H1 (cell line): ENCODE data around the gene ENTPD2. TPM values are rescaled to one million over a fixed set of nuclear protein-coding genes. Genes with fewer than 3 reads are reported as not detected.
A peak's percentile ranks its signal among the peaks of the same experiment; 100 is the strongest.

Experiments
- CTCF ChIA-PET: fragments of 300-600 bp; sonication (Branson Sonifier 250); formaldehyde crosslinking; loops from one replicate; lab custom pipeline; 2021; ENCODE audit not compliant: partially characterized antibody; lab: Charles Lee
- POLR2A ChIA-PET: fragments of 300-600 bp; sonication (Branson Sonifier 250); formaldehyde crosslinking; loops from one replicate; lab custom pipeline; 2021; ENCODE audit warnings: inconsistent platforms; ENCODE audit not compliant: partially characterized antibody; lab: Charles Lee
- DNase-seq, 2 experiments: peaks; one replicate each; pipeline versions ENCODE4 v3.0.0 to v3.0.0-alpha.2; 2010 to 2022; ENCODE audit warnings: low spot score in 2 of 2, low read depth in 1 of 2, mixed read lengths in 1 of 2
- FAIRE-seq: peaks from 2 replicates; lab custom pipeline; 2011; peaks lifted over from hg19 to GRCh38; lab: Jason Lieb, UNC
- H2AFZ ChIP-seq: 2 replicates; pipeline ENCODE4 v1.8.1; 2012; ENCODE audit warnings: low read length, inconsistent platforms
- H2AK5ac ChIP-seq: 2 replicates; pipeline ENCODE4 v1.6.1; 2013; ENCODE audit warnings: low read depth, low read length
- H2BK120ac ChIP-seq: replicated peaks from 2 replicates; pipeline ENCODE3; 2013; ENCODE audit warnings: low read depth, low read length, inconsistent platforms
- H2BK12ac ChIP-seq: 2 replicates; pipeline ENCODE4 v1.6.1; 2013; ENCODE audit warnings: low read depth, low read length
- H2BK15ac ChIP-seq: 2 replicates; pipeline ENCODE4 v1.6.1; 2013; ENCODE audit warnings: low read length
- H2BK20ac ChIP-seq: 2 replicates; pipeline ENCODE4 v1.6.1; 2013; ENCODE audit warnings: low read length
- H2BK5ac ChIP-seq: 2 replicates; pipeline ENCODE4 v1.6.1; 2013; ENCODE audit warnings: low read depth, low read length
- H3K14ac ChIP-seq: 2 replicates; pipeline ENCODE4 v1.6.1; 2013; ENCODE audit warnings: inconsistent platforms; ENCODE audit not compliant: insufficient read length
- H3K18ac ChIP-seq: 2 replicates; pipeline ENCODE4 v1.6.1; 2013; ENCODE audit warnings: low read length; ENCODE audit errors: extremely low read depth
- H3K23ac ChIP-seq: 2 replicates; pipeline ENCODE4 v1.6.1; 2013; ENCODE audit warnings: inconsistent platforms; ENCODE audit not compliant: insufficient read length
- H3K23me2 ChIP-seq: 2 replicates; pipeline ENCODE4 v1.6.1; 2013; ENCODE audit warnings: low read depth, low read length
- H3K27ac ChIP-seq: 2 replicates; pipeline ENCODE4 v1.6.1; 2011; ENCODE audit warnings: low read depth, low read length, inconsistent platforms
- H3K27me3 ChIP-seq, 4 experiments: replicated peaks in 1 of 4; 1 replicate in 1 of 4; 2 replicates in 3 of 4; pipeline versions ENCODE4 v1.6.1 to v1.8.1; 2011 to 2013; ENCODE audit warnings: low read length in 3 of 4, mild to moderate bottlenecking in 3 of 4, inconsistent platforms in 2 of 4, mixed read lengths in 2 of 4, moderate library complexity in 1 of 4; ENCODE audit not compliant: control insufficient read depth in 3 of 4, insufficient read depth in 3 of 4; ENCODE audit errors: extremely low read depth in 1 of 4
- H3K36me3 ChIP-seq, 4 experiments: 2 replicates each; pipeline versions ENCODE4 v1.6.1 to v1.8.1; 2011 to 2013; ENCODE audit warnings: mild to moderate bottlenecking in 4 of 4, low read length in 3 of 4, moderate library complexity in 2 of 4, control low read depth in 1 of 4, inconsistent platforms in 1 of 4; ENCODE audit not compliant: insufficient read depth in 4 of 4, control insufficient read depth in 2 of 4
- H3K4ac ChIP-seq: replicated peaks from 2 replicates; pipeline ENCODE3; 2013; ENCODE audit warnings: low read length, low read depth, mixed read lengths, inconsistent platforms; ENCODE audit not compliant: insufficient read length
- H3K4me1 ChIP-seq, 4 experiments: replicated peaks in 1 of 4; 1 replicate in 1 of 4; 2 replicates in 3 of 4; pipeline versions ENCODE4 v1.6.1 to v1.8.1; 2011 to 2013; ENCODE audit warnings: low read length in 3 of 4, inconsistent platforms in 2 of 4, mixed read lengths in 1 of 4; ENCODE audit not compliant: insufficient read depth in 4 of 4, control insufficient read depth in 3 of 4
- H3K4me2 ChIP-seq, 2 experiments: 2 replicates each; pipeline versions ENCODE4 v1.6.1 to v1.8.1; 2011 to 2013; ENCODE audit warnings: low read depth in 2 of 2, low read length in 2 of 2, control low read depth in 1 of 2, inconsistent platforms in 1 of 2, mild to moderate bottlenecking in 1 of 2; ENCODE audit not compliant: insufficient read depth in 1 of 2
- H3K4me3 ChIP-seq, 4 experiments: fragments of 200-600, 300-600 bp in 1 of 4; sonication (generic), shearing (Covaris generic), sonication (Bioruptor Twin) in 1 of 4; 2 replicates each; pipeline versions ENCODE4 v1.5.1 to v1.8.1; 2011 to 2016; ENCODE audit warnings: low read length in 4 of 4, low read depth in 3 of 4, control low read depth in 2 of 4, inconsistent platforms in 2 of 4, mild to moderate bottlenecking in 2 of 4, mixed read lengths in 1 of 4, moderate library complexity in 1 of 4; ENCODE audit not compliant: insufficient read depth in 2 of 4; ENCODE audit errors: extremely low read depth in 1 of 4
- H3K56ac ChIP-seq: replicated peaks from 2 replicates; pipeline ENCODE3; 2013; ENCODE audit warnings: low read depth, mild to moderate bottlenecking, mixed read lengths, low read length, inconsistent platforms; ENCODE audit not compliant: insufficient read length
- H3K79me1 ChIP-seq: 2 replicates; pipeline ENCODE4 v1.6.1; 2013; ENCODE audit warnings: low read depth, low read length, control low read depth
- H3K79me2 ChIP-seq, 2 experiments: 2 replicates each; pipeline versions ENCODE4 v1.6.1 to v1.8.1; 2012 to 2013; ENCODE audit warnings: low read length in 2 of 2, mild to moderate bottlenecking in 2 of 2, inconsistent platforms in 1 of 2; ENCODE audit not compliant: insufficient read depth in 2 of 2, control insufficient read depth in 1 of 2
- H3K9ac ChIP-seq, 4 experiments: replicated peaks in 1 of 4; 1 replicate in 1 of 4; 2 replicates in 3 of 4; pipeline versions ENCODE4 v1.6.1 to v1.8.1; 2011 to 2013; ENCODE audit warnings: low read depth in 3 of 4, low read length in 3 of 4, control low read depth in 2 of 4, mild to moderate bottlenecking in 2 of 4, moderate library complexity in 2 of 4, inconsistent platforms in 1 of 4; ENCODE audit errors: extremely low read depth in 1 of 4
- H3K9me3 ChIP-seq, 2 experiments: 2 replicates each; pipeline versions ENCODE4 v1.6.1 to v1.8.1; 2012 to 2013; ENCODE audit warnings: mild to moderate bottlenecking in 2 of 2, moderate library complexity in 2 of 2, control low read depth in 1 of 2, inconsistent platforms in 1 of 2, low read depth in 1 of 2, low read length in 1 of 2, mixed read lengths in 1 of 2; ENCODE audit not compliant: insufficient read depth in 2 of 2
- H4K20me1 ChIP-seq, 2 experiments: replicated peaks in 1 of 2; 2 replicates each; pipeline versions ENCODE3 to v1.8.1; 2011 to 2013; ENCODE audit warnings: inconsistent platforms in 2 of 2, low read length in 2 of 2, mild to moderate bottlenecking in 1 of 2; ENCODE audit not compliant: insufficient read depth in 2 of 2, control insufficient read depth in 1 of 2
- H4K5ac ChIP-seq: 2 replicates; pipeline ENCODE4 v1.6.1; 2013; ENCODE audit warnings: low read length, low read depth, mixed read lengths, inconsistent platforms; ENCODE audit not compliant: insufficient read length
- H4K8ac ChIP-seq: 2 replicates; pipeline ENCODE4 v1.8.0; 2013; ENCODE audit warnings: mild to moderate bottlenecking, moderate library complexity, low read length, inconsistent platforms; ENCODE audit not compliant: insufficient read depth; ENCODE audit errors: extremely low read depth
- H4K91ac ChIP-seq: replicated peaks from 2 replicates; pipeline ENCODE3; 2013; ENCODE audit warnings: low read length, mixed read lengths, inconsistent platforms; ENCODE audit not compliant: insufficient read length
- EZH2 ChIP-seq: fragments of 200-600 bp; sonication (generic); IDR thresholded peaks from 2 replicates; pipeline ENCODE4 v1.7.1; 2012; ENCODE audit warnings: low read depth, mild to moderate bottlenecking, moderate library complexity, low read length, inconsistent platforms; ENCODE audit not compliant: severe bottlenecking
- FOSL1 ChIP-seq: IDR thresholded peaks from 2 replicates; pipeline ENCODE4 v1.6.1; 2011; ENCODE audit warnings: mild to moderate bottlenecking, low read depth, low read length, moderate library complexity; ENCODE audit not compliant: insufficient read depth
- HDAC2 ChIP-seq, 2 experiments: fragments of 300-600 bp in 1 of 2; sonication (generic) in 1 of 2; IDR thresholded peaks; 2 replicates each; pipeline ENCODE4 v1.6.1; 2011 to 2012; ENCODE audit warnings: low read depth in 2 of 2, low read length in 2 of 2, mild to moderate bottlenecking in 2 of 2, moderate library complexity in 2 of 2, borderline replicate concordance in 1 of 2, inconsistent platforms in 1 of 2
- JUN ChIP-seq: IDR thresholded peaks from 2 replicates; pipeline ENCODE4 v1.6.1; 2011; ENCODE audit warnings: low read depth, mild to moderate bottlenecking, improper control_type of control experiment, low read length
- RBBP5 ChIP-seq: IDR thresholded peaks from 2 replicates; pipeline ENCODE4 v1.7.1; 2012; ENCODE audit warnings: low read depth, mild to moderate bottlenecking, inconsistent platforms, low read length, moderate library complexity, borderline replicate concordance
- RNF2 ChIP-seq: fragments of 200-900, 300-1000 bp; sonication (generic); IDR thresholded peaks from 2 replicates; pipeline ENCODE4 v1.7.1; 2016; ENCODE audit warnings: borderline replicate concordance, low read depth, mild to moderate bottlenecking, antibody characterized with exemption, low read length; ENCODE audit not compliant: poor library complexity, severe bottlenecking; ENCODE audit errors: missing control alignments
- SP1 ChIP-seq: IDR thresholded peaks from 2 replicates; pipeline ENCODE4 v1.6.1; 2011; ENCODE audit warnings: low read depth, low read length
- TAF7 ChIP-seq: optimal IDR thresholded peaks from 2 replicates; pipeline ENCODE3; 2011; ENCODE audit warnings: low read depth, mild to moderate bottlenecking, inconsistent platforms, low read length, moderate library complexity, borderline replicate concordance
- TEAD4 ChIP-seq: IDR thresholded peaks from 2 replicates; pipeline ENCODE4 v1.6.1; 2012; ENCODE audit warnings: low read depth, low read length, inconsistent platforms, mixed read lengths
- WGBS, 2 experiments: shearing (Covaris generic) in 1 of 2; methylation state at CpG; one replicate each; pipeline versions ENCODE4 v1.1.6 to v1.1.7; 2013 to 2015; ENCODE audit warnings: low lambda C conversion rate in 2 of 2, mixed read lengths in 2 of 2, inconsistent platforms in 1 of 2, low coverage in 1 of 2, missing lambda C conversion rate in 1 of 2; ENCODE audit not compliant: insufficient replicate concordance in 2 of 2, insufficient coverage in 1 of 2, insufficient read length in 1 of 2; ENCODE audit errors: extremely low coverage in 1 of 2, missing lambda C conversion rate in 1 of 2; 5-methylcytosine and 5-hydroxymethylcytosine counted together
- polyA plus RNA-seq, 7 experiments: library from polyadenylated mRNA; depleted of rRNA in 3 of 7; stranded (reverse) in 5 of 7; unstranded in 2 of 7; fragments of >200 nt in 5 of 7; fragments of 200-250 nt in 2 of 7; gene quantifications; 1 replicate in 5 of 7; 2 replicates in 1 of 7; 4 replicates in 1 of 7; pipeline versions ENCODE4 v1.2.1 to v1.2.3, GENCODE V29; 2011 to 2013; ENCODE audit warnings: missing spikeins in 2 of 7, mixed read lengths in 2 of 7
- total RNA-seq: library from RNA; stranded (reverse); fragmentation: NEBNext Ultra II Directional; extraction: Animal tissue kit (Norgen Biotek cat#: 25700); gene quantifications from 2 replicates; pipeline ENCODE4 v1.2.1, GENCODE V29; 2021

The ENTPD2 gene
- total and polyA plus RNA-seq, 2 of the 8 experiments (the other 6 are each of a cell fraction or from before 2014, with no cell fraction given), result 0.65 to 3.8 TPM

DNA sequence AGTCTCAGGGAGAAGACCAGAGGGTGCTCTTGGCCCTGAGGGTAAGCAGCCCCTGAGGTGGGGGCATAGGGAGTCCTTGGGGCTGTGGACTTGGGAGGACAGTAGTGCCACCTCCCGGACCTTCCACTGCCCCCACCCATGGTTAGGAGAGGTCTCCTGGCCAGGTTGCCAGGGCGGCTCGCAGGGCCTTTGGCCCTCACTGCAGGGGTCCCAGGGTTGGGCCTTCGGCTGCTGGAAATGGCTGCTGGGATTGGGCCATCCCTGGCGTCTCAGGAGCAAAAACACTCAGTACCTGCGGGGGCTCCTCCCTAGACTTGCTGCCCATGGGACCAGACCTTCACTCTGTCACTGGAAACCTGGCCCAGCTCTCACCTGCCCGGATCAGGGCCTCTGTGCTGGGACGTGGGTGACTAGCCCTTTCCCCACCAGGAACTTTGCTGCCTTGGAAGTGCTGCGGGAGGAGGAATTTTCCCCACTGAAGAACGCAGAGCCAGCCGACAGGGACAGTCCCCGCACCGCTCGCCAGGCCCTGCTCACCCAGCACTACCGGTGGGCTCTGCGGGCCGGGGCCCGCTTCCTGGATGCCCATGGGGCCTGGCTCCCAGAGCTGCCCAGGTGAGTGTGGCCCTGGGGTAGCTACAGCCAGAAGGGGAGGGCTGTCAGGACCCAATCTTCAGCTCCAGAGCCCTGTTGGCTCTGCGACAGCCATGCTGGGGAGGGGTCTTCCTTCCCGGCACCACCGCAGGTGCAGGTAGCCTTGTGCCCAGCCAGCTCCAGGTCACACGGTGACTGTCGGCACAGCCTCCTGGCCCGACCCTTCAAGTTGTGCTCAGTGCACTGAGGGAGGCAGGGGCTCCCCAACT lies 26.6 kb upstream of the ENTPD2 start:
- H4K91ac ChIP-seq, result no peak overlapping the region
- peak overlapping the region; percentile 59; the same call in 1 of the 2 replicates for H4K8ac ChIP-seq
- no peaks in the 10 kb centered on the region for H3K9me3 ChIP-seq
- peaks cover 0 to 7% of the 10 kb centered on the region in 2 experiments for H4K20me1 ChIP-seq
- ChIA-PET CTCF (interaction anchor here (1.8 to 2.1 kb wide), 3 partner anchors 10 to 16 kb away, joined by 8 to 11 read pairs (median 10); partner anchors contain the start of gene SAPCD2), POLR2A (interaction anchor here (1.1 kb wide), 1 partner anchor 14 kb away, joined by 3 read pairs; no protein-coding TSS in a partner anchor)
- no peak overlapping the region for H3K27ac ChIP-seq
- no peak overlapping the region for H3K4me2 ChIP-seq
- H3K9ac ChIP-seq, result no peak overlapping the region
- H2AK5ac ChIP-seq, result no peak overlapping the region
- no peaks in the 10 kb centered on the region for H3K79me2 ChIP-seq
- H2BK5ac ChIP-seq, result no peak overlapping the region
- no peak overlapping the region for H3K4ac ChIP-seq
- H3K27me3 ChIP-seq, result peaks cover 20 to 53% (median 35%) of the 10 kb centered on the region in 4 experiments
- H3K4me3 ChIP-seq, result no peak overlapping the region
- H2AFZ ChIP-seq, result no peak overlapping the region
- H2BK120ac ChIP-seq, result no peak overlapping the region
- no peak overlapping the region for H3K56ac ChIP-seq
- no peak overlapping the region for H2BK20ac ChIP-seq
- H3K23me2 ChIP-seq, result peaks cover 13% of the 10 kb centered on the region; the same call in 1 of the 2 replicates
- H3K79me1 ChIP-seq, result no peaks in the 10 kb centered on the region
- no peak overlapping the region for H3K14ac ChIP-seq
- H4K5ac ChIP-seq, result no peak overlapping the region
- 81% methylated on average over 21 of the region's 24 CpGs; no CpG with 5 or more reads in 1 of the 2 experiments for WGBS, 2 experiments
- no peaks in the 10 kb centered on the region; a peak in 1 of 8 replicates for H3K36me3 ChIP-seq
- H3K4me1 ChIP-seq, result peaks cover 0 to 13% (median 8%) of the 10 kb centered on the region in 4 experiments; a peak in 6 of 7 replicates
- no peak for TF ChIP-seq HDAC2 (IDR thresholded peaks at IDR 0.05; ENCODE audit: borderline replicate concordance in 1 of 2, low read depth in 2 of 2, low read length in 2 of 2)
- no peak for TF ChIP-seq SP1
- no peak for TF ChIP-seq RBBP5
- no peak for TF ChIP-seq TEAD4
- TF ChIP-seq FOSL1, result no peak
- no peak for TF ChIP-seq TAF7
- no peak for TF ChIP-seq JUN
- no peak for TF ChIP-seq EZH2
- no peak for TF ChIP-seq RNF2
- H2BK12ac ChIP-seq, result no peak overlapping the region
- no peak overlapping the region for H2BK15ac ChIP-seq
- DNase-seq (no peak), FAIRE-seq (no peak)
- no peak overlapping the region for H3K18ac ChIP-seq
- no peak overlapping the region for H3K23ac ChIP-seq
